GM18861 (cell line): ENCODE measurements around the gene PRKCB.

ENCODE experiments used
- ATAC-seq: cut with Tn5 transposase; IDR thresholded peaks from one replicate; pipeline ENCODE4 v1.9.1; 2021; ENCODE audit not compliant: unreplicated experiment

The PRKCB gene

GRCh38 chr16:23863511-23864422 lies 28.0 kb downstream of the PRKCB start:
- peak; percentile 67 for ATAC-seq

GRCh38 chr16:23865853-23866252 lies 30.1 kb downstream of the PRKCB start:
- ATAC-seq, result no peak

- ATAC-seq, result no peak
These were observed 30.8 kb downstream of the PRKCB start for GRCh38 chr16:23866621-23867020.

- ATAC-seq, result no peak
These were observed 31.8 kb downstream of the PRKCB start for GRCh38 chr16:23867566-23867965.

- ATAC-seq, result no peak
These were observed 32.4 kb downstream of the PRKCB start for GRCh38 chr16:23868136-23868535.

- ATAC-seq, result no peak
These were observed 33.3 kb downstream of the PRKCB start for GRCh38 chr16:23869052-23869451.

- ATAC-seq, result no peak
These were observed 36.1 kb downstream of the PRKCB start for GRCh38 chr16:23871924-23872323.

- no peak for ATAC-seq
These were observed 39.0 kb downstream of the PRKCB start for GRCh38 chr16:23874613-23875294.

- no peak for ATAC-seq
These were observed 40.6 kb downstream of the PRKCB start for GRCh38 chr16:23876256-23876896.

GRCh38 chr16:23877107-23878070 lies 41.6 kb downstream of the PRKCB start:
- ATAC-seq, result no peak

- ATAC-seq, result no peak
These were observed 44.1 kb downstream of the PRKCB start for GRCh38 chr16:23879735-23880373.

- ATAC-seq, result no peak
These were observed 53.4 kb downstream of the PRKCB start for GRCh38 chr16:23889189-23889588.

GRCh38 chr16:23893986-23894385 lies 58.2 kb downstream of the PRKCB start:
- ATAC-seq, result no peak

- no peak for ATAC-seq
These were observed 59.3 kb downstream of the PRKCB start for GRCh38 chr16:23895052-23895451.

GRCh38 chr16:23896832-23897821 lies 61.3 kb downstream of the PRKCB start:
- no peak for ATAC-seq

- ATAC-seq, result no peak
These were observed 63.1 kb downstream of the PRKCB start for GRCh38 chr16:23898682-23899430.

- ATAC-seq, result no peak
These were observed 64.1 kb downstream of the PRKCB start for GRCh38 chr16:23899869-23900268.

- no peak for ATAC-seq
These were observed 64.8 kb downstream of the PRKCB start for GRCh38 chr16:23900480-23901177.
